SK-N-SH (cell line): ENCODE measurements around the gene ACSL3. TPM values are rescaled to one million over a fixed set of nuclear protein-coding genes. Genes with fewer than 3 reads are reported as not detected.

ENCODE experiments used
- CTCF ChIA-PET: fragments of 300-600, 350-600 bp; formaldehyde crosslinking; extraction: SDS; loops from one replicate; lab custom pipeline; 2021; lab: Yijun Ruan, JAX
- POLR2A ChIA-PET: fragments of 350-600 bp; sonication (Branson Sonifier 250); formaldehyde crosslinking; extraction: SDS; loops from one replicate; lab custom pipeline; 2020; ENCODE audit warnings: antibody characterized with exemption, inconsistent platforms; lab: Yijun Ruan, JAX
- DNase-seq: peaks from one replicate; pipeline ENCODE4 v3.0.0; 2012
- H2AFZ ChIP-seq: fragments of 200-600 bp; sonication (generic); 2 replicates; pipeline ENCODE4 v1.8.1; 2016; ENCODE audit warnings: antibody characterized with exemption, mild to moderate bottlenecking, low read depth
- H3F3A ChIP-seq: fragments of 200-600 bp; sonication (generic); replicated peaks from 2 replicates; pipeline ENCODE3; 2016; ENCODE audit warnings: antibody characterized with exemption, mild to moderate bottlenecking; ENCODE audit not compliant: insufficient read depth
- H3K27ac ChIP-seq, 2 experiments: fragments of 200-500 bp in 1 of 2; fragments of 200-600 bp in 1 of 2; sonication (Bioruptor generic) in 1 of 2; sonication (generic), shearing (Covaris generic) in 1 of 2; 2 replicates each; pipeline versions ENCODE4 v1.5.1 to v1.6.1; 2014 to 2016; ENCODE audit warnings: low read depth in 2 of 2, inconsistent platforms in 1 of 2, low read length in 1 of 2, mild to moderate bottlenecking in 1 of 2, mixed read lengths in 1 of 2
- H3K27me3 ChIP-seq: fragments of 200-600 bp; sonication (generic), shearing (Covaris generic); 2 replicates; pipeline ENCODE4 v1.6.1; 2016; ENCODE audit warnings: mixed run types; ENCODE audit not compliant: insufficient read depth
- H3K36me3 ChIP-seq, 2 experiments: fragments of 200-500 bp in 1 of 2; fragments of 200-600 bp in 1 of 2; sonication (Bioruptor generic) in 1 of 2; sonication (generic) in 1 of 2; replicated peaks in 1 of 2; 2 replicates each; pipeline versions ENCODE3 to v1.5.1; 2014 to 2016; ENCODE audit warnings: low read length in 1 of 2, mild to moderate bottlenecking in 1 of 2; ENCODE audit not compliant: insufficient read depth in 2 of 2, control insufficient read depth in 1 of 2
- H3K4me1 ChIP-seq, 2 experiments: fragments of 200-500 bp in 1 of 2; fragments of 200-600 bp in 1 of 2; sonication (Bioruptor generic) in 1 of 2; sonication (generic), shearing (Covaris generic) in 1 of 2; 2 replicates each; pipeline versions ENCODE4 v1.5.1 to v1.6.1; 2014 to 2016; ENCODE audit warnings: low read depth in 1 of 2, low read length in 1 of 2, mixed run types in 1 of 2; ENCODE audit not compliant: insufficient read depth in 2 of 2, control insufficient read depth in 1 of 2
- H3K4me2 ChIP-seq: fragments of 200-600 bp; sonication (generic), shearing (Covaris generic); 2 replicates; pipeline ENCODE4 v1.6.1; 2017; ENCODE audit warnings: mixed run types
- H3K4me3 ChIP-seq, 2 experiments: fragments of 200-500 bp in 1 of 2; fragments of 200-600 bp in 1 of 2; sonication (Bioruptor generic) in 1 of 2; sonication (generic), shearing (Covaris generic) in 1 of 2; 2 replicates each; pipeline versions ENCODE4 v1.5.1 to v1.8.1; 2014 to 2016; ENCODE audit warnings: low read depth in 2 of 2, inconsistent platforms in 1 of 2, low read length in 1 of 2, mild to moderate bottlenecking in 1 of 2, mixed read lengths in 1 of 2, moderate library complexity in 1 of 2
- H3K79me2 ChIP-seq: fragments of 200-600 bp; sonication (generic); 2 replicates; pipeline ENCODE4 v1.8.1; 2017; ENCODE audit warnings: mild to moderate bottlenecking; ENCODE audit not compliant: insufficient read depth
- H3K9ac ChIP-seq: fragments of 200-600 bp; sonication (generic); 2 replicates; pipeline ENCODE4 v1.6.1; 2017; ENCODE audit warnings: mixed run types
- H3K9me2 ChIP-seq: fragments of 200-600 bp; sonication (generic); 2 replicates; pipeline ENCODE4 v1.6.1; 2017; ENCODE audit warnings: mixed run types
- H3K9me3 ChIP-seq: fragments of 200-600 bp; sonication (generic); 2 replicates; pipeline ENCODE4 v1.6.1; 2017; ENCODE audit warnings: mixed run types, mild to moderate bottlenecking, moderate library complexity
- H4K20me1 ChIP-seq: fragments of 200-600 bp; sonication (generic); 2 replicates; pipeline ENCODE4 v1.6.1; 2017; ENCODE audit warnings: mild to moderate bottlenecking, mixed run types; ENCODE audit not compliant: insufficient read depth
- CTCF ChIP-seq: fragments of 200-600 bp; sonication (generic); IDR thresholded peaks from 2 replicates; pipeline ENCODE4 v1.6.1; 2017; ENCODE audit warnings: antibody characterized with exemption, mild to moderate bottlenecking, moderate library complexity
- EP300 ChIP-seq, 2 experiments: IDR thresholded peaks; 2 replicates each; pipeline versions ENCODE4 v1.4.0 to v1.6.1; 2012; ENCODE audit warnings: borderline replicate concordance in 1 of 2, low read depth in 1 of 2, low read length in 1 of 2
- JUND ChIP-seq: IDR thresholded peaks from 2 replicates; pipeline ENCODE4 v1.4.0; 2012
- MAX ChIP-seq: IDR thresholded peaks from 2 replicates; pipeline ENCODE4 v1.4.0; 2012; ENCODE audit warnings: low read depth
- MXI1 ChIP-seq: IDR thresholded peaks from 2 replicates; pipeline ENCODE4 v1.6.1; 2012; ENCODE audit warnings: mild to moderate bottlenecking, low read depth, low read length, improper control_type of control experiment
- NFIC ChIP-seq: IDR thresholded peaks from 2 replicates; pipeline ENCODE4 v1.4.0; 2012; ENCODE audit warnings: borderline replicate concordance
- NRF1 ChIP-seq: IDR thresholded peaks from 2 replicates; pipeline ENCODE4 v1.6.1; 2012; ENCODE audit warnings: low read depth, mild to moderate bottlenecking, low read length
- POLR2AphosphoS5 ChIP-seq: IDR thresholded peaks from 2 replicates; pipeline ENCODE4 v1.6.1; 2012; ENCODE audit warnings: low read depth, low read length
- RAD21 ChIP-seq: IDR thresholded peaks from 2 replicates; pipeline ENCODE4 v1.6.1; 2012; ENCODE audit warnings: mild to moderate bottlenecking, low read length
- RCOR1 ChIP-seq: fragments of 150-350 bp; IDR thresholded peaks from 2 replicates; pipeline ENCODE4 v1.6.1; 2017; ENCODE audit warnings: antibody characterized with exemption, low read length
- REST ChIP-seq: IDR thresholded peaks from 2 replicates; pipeline ENCODE4 v1.6.1; 2012; ENCODE audit warnings: mild to moderate bottlenecking, low read depth, low read length, moderate library complexity
- SIN3A ChIP-seq: IDR thresholded peaks from 2 replicates; pipeline ENCODE4 v1.6.1; 2012; ENCODE audit warnings: low read depth, mild to moderate bottlenecking, low read length, moderate library complexity, borderline replicate concordance
- TAF1 ChIP-seq: IDR thresholded peaks from 2 replicates; pipeline ENCODE4 v1.6.1; 2012; ENCODE audit warnings: low read depth, mild to moderate bottlenecking, low read length, moderate library complexity, borderline replicate concordance
- USF1 ChIP-seq: IDR thresholded peaks from 2 replicates; pipeline ENCODE4 v1.4.0; 2012; ENCODE audit warnings: low read depth, borderline replicate concordance
- USF2 ChIP-seq: fragments of 150-350 bp; IDR thresholded peaks from 2 replicates; pipeline ENCODE4 v1.6.1; 2017; ENCODE audit warnings: antibody characterized with exemption, low read length, low read depth, borderline replicate concordance
- YY1 ChIP-seq: IDR thresholded peaks from 2 replicates; pipeline ENCODE4 v1.4.0; 2012; ENCODE audit warnings: low read depth, mild to moderate bottlenecking
- WGBS: methylation state at CpG from one replicate; pipeline ENCODE4 v1.1.6; 2017; ENCODE audit warnings: low lambda C conversion rate; 5-methylcytosine and 5-hydroxymethylcytosine counted together
- polyA plus RNA-seq, 3 experiments: library from polyadenylated mRNA; depleted of rRNA; stranded (reverse); fragments of >200 nt; gene quantifications; 2 replicates each; pipeline ENCODE4 v1.2.3, GENCODE V29; 2012

ACSL3 gene
- polyA plus RNA-seq, 1 of the 3 experiments (the other 2 are of a cell fraction): 15.7 TPM

GRCh38 chr2:222969491-222969890, 108.7 kb downstream of the ACSL3 start:
- ChIA-PET POLR2A (no interaction called here), CTCF (interaction anchor here (1.1 to 1.8 kb wide), 3 partner anchors 11 to 829 kb away, joined by 4 to 10 read pairs (median 6); no protein-coding TSS in a partner anchor)
- Histone ChIP-seq H2AFZ (no peak overlapping the region), H3K27ac (no peak overlapping the region), H3K36me3 (no peaks in the 10 kb centered on the region), H3K4me2 (no peak overlapping the region), H3K4me1 (peaks cover 6 to 7% of the 10 kb centered on the region in 2 experiments; a peak in 3 of 4 replicates), H3K9me2 (no peaks in the 10 kb centered on the region), H4K20me1 (no peaks in the 10 kb centered on the region), H3K9me3 (no peaks in the 10 kb centered on the region), H3K9ac (no peak overlapping the region), H3F3A (no peaks in the 10 kb centered on the region), H3K27me3 (no peaks in the 10 kb centered on the region), H3K4me3 (no peak overlapping the region), H3K79me2 (no peaks in the 10 kb centered on the region)
- no peak for DNase-seq
- TF ChIP-seq RCOR1 (no peak), REST (no peak), JUND (no peak), RAD21 (no peak), TAF1 (no peak), USF2 (no peak), EP300 (IDR thresholded peaks at IDR 0.05; ENCODE audit: borderline replicate concordance in 1 of 2, low read depth in 1 of 2, low read length in 1 of 2) (no peak), CTCF (no peak)
- 65% methylated on average over 3 of the region's 3 CpGs for WGBS

- POLR2A ChIA-PET: interaction anchor here (0.7 kb wide), 1 partner anchor 86 kb away, joined by 3 read pairs; no protein-coding TSS in a partner anchor
- H3K9ac ChIP-seq: no peak overlapping the region
- TF ChIP-seq MAX: no peak
- TF ChIP-seq MXI1: no peak
- no peak for TF ChIP-seq USF1
- TF ChIP-seq YY1: no peak
- TF ChIP-seq NRF1: no peak
- TF ChIP-seq JUND: no peak
- TF ChIP-seq SIN3A: no peak
- TF ChIP-seq RCOR1: no peak
- TF ChIP-seq POLR2AphosphoS5: no peak
- no peak for TF ChIP-seq NFIC
- TF ChIP-seq, all 33 proteins: peak for 0
- H2AFZ ChIP-seq: no peak overlapping the region
- no peaks in the 10 kb centered on the region for H3F3A ChIP-seq
- CTCF ChIA-PET: interaction anchor here (0.6 to 3.4 kb wide), 68 partner anchors 10 to 1312 kb away, joined by 3 to 69 read pairs (median 5); partner anchors contain the start of gene SCG2
- H4K20me1 ChIP-seq: no peaks in the 10 kb centered on the region
- H3K9me2 ChIP-seq: no peaks in the 10 kb centered on the region
- no peak overlapping the region for H3K4me2 ChIP-seq
- no peaks in the 10 kb centered on the region for H3K9me3 ChIP-seq
- H3K79me2 ChIP-seq: no peaks in the 10 kb centered on the region
- no peak overlapping the region for H3K4me3 ChIP-seq
- peaks cover 6 to 7% of the 10 kb centered on the region in 2 experiments; a peak in 3 of 4 replicates for H3K4me1 ChIP-seq
- no peak for DNase-seq
- H3K27ac ChIP-seq: peak overlapping the region in 1 of 2 experiments; percentile 46; a peak in 1 of 4 replicates
- no peaks in the 10 kb centered on the region for H3K27me3 ChIP-seq
- H3K36me3 ChIP-seq: no peaks in the 10 kb centered on the region
- 91% methylated on average over 10 of the region's 10 CpGs for WGBS
Observed at GRCh38 chr2:222972420-222972819, 111.6 kb downstream of the ACSL3 start.
